CD4-positive, CD25-positive, alpha-beta regulatory T cell (primary cell): Measurements from ENCODE around the gene RUSF1. TPM values are rescaled to one million over a fixed set of nuclear protein-coding genes. Genes with fewer than 3 reads are reported as not detected.

Experiments
- ATAC-seq, 2 donors: fragments of 150-1000 bp; cut with Tn5 transposase; one replicate each; pipeline ENCODE4 v1.10.0; 2021; ENCODE audit warnings: low read depth in 2 of 2, moderate number of reproducible peaks in 2 of 2, moderate library complexity in 1 of 2
- DNase-seq, 3 donors: peaks; one replicate each; pipeline versions ENCODE4 v3.0.0 to v3.0.0-alpha.2; 2012 to 2022; ENCODE audit warnings: mixed read lengths in 1 of 3
- H3K27ac ChIP-seq: one replicate; pipeline ENCODE4 v1.7.0; 2013; ENCODE audit warnings: mild to moderate bottlenecking, low read length; ENCODE audit not compliant: insufficient read depth, poor library complexity, severe bottlenecking
- H3K27me3 ChIP-seq: one replicate; pipeline ENCODE4 v1.7.0; 2013; ENCODE audit warnings: low read length; ENCODE audit not compliant: control insufficient read depth, insufficient read depth
- H3K36me3 ChIP-seq: one replicate; pipeline ENCODE4 v1.7.0; 2013; ENCODE audit warnings: mild to moderate bottlenecking, low read length, moderate library complexity; ENCODE audit not compliant: control insufficient read depth, insufficient read depth
- H3K4me1 ChIP-seq: 2 replicates; pipeline ENCODE4 v1.7.0; 2013; ENCODE audit warnings: mild to moderate bottlenecking, low read length; ENCODE audit not compliant: insufficient read depth, control insufficient read depth, poor library complexity, severe bottlenecking
- H3K4me3 ChIP-seq: one replicate; pipeline ENCODE4 v1.7.0; 2013; ENCODE audit warnings: low read depth, mild to moderate bottlenecking, low read length, moderate library complexity
- H3K9me3 ChIP-seq, 2 experiments: 1 replicate in 1 of 2; 2 replicates in 1 of 2; pipeline ENCODE4 v1.7.0; 2013; ENCODE audit warnings: low read length in 2 of 2, mild to moderate bottlenecking in 1 of 2, moderate library complexity in 1 of 2; ENCODE audit not compliant: control insufficient read depth in 2 of 2
- H3K27ac Mint-ChIP-seq, 3 donors: one replicate each; pipeline ENCODE4 v1.8.0; 2020 to 2022; ENCODE audit warnings: mild to moderate bottlenecking in 3 of 3, mixed read lengths in 3 of 3, moderate library complexity in 2 of 3
- H3K27me3 Mint-ChIP-seq: one replicate; pipeline ENCODE4 v1.8.0; 2022; ENCODE audit warnings: mild to moderate bottlenecking, mixed read lengths
- H3K36me3 Mint-ChIP-seq: one replicate; pipeline ENCODE4 v1.8.0; 2020; ENCODE audit warnings: mixed read lengths
- H3K4me1 Mint-ChIP-seq, 4 donors: one replicate each; pipeline ENCODE4 v1.8.0; 2020 to 2022; ENCODE audit warnings: mixed read lengths in 4 of 4, mild to moderate bottlenecking in 1 of 4
- H3K4me3 Mint-ChIP-seq, 4 donors: one replicate each; pipeline ENCODE4 v1.8.0; 2020 to 2022; ENCODE audit warnings: mild to moderate bottlenecking in 4 of 4, mixed read lengths in 4 of 4, moderate library complexity in 3 of 4
- H3K9me3 Mint-ChIP-seq, 7 donors: one replicate each; pipeline ENCODE4 v1.8.0; 2020 to 2022; ENCODE audit warnings: mixed read lengths in 7 of 7, mild to moderate bottlenecking in 3 of 7, moderate library complexity in 2 of 7
- polyA plus RNA-seq, 4 donors: library from polyadenylated mRNA; unstranded; fragments of 300-500 nt; fragmentation: Illumina TruSeq; gene quantifications; one replicate each; pipeline ENCODE4 v1.2.3, GENCODE V29; 2021
- total RNA-seq: library from RNA; stranded (reverse); gene quantifications from one replicate; pipeline ENCODE4 v1.2.3, GENCODE V29; 2022

Gene RUSF1
- total and polyA plus RNA-seq, 5 donors from 2014 or later = 17.9 to 44.7 (median 21.6) TPM

- peak overlapping the region in 2 of 3 donors; percentile 56 to 88 for H3K27ac Mint-ChIP-seq
- Histone ChIP-seq H3K4me1 (peaks cover 31% of the 10 kb centered on the region), H3K4me3 (peak overlapping the region; percentile 37), H3K27me3 (no peaks in the 10 kb centered on the region), H3K36me3 (no peaks in the 10 kb centered on the region), H3K9me3 (no peaks in the 10 kb centered on the region), H3K27ac (peak overlapping the region; percentile 55)
- DNase-seq (peak; percentile 73 to 92 (median 81)), ATAC-seq (peak; percentile 89 to 92)
- H3K36me3 Mint-ChIP-seq = no peaks in the 10 kb centered on the region
- no peaks in the 10 kb centered on the region for H3K9me3 Mint-ChIP-seq
- peaks cover 0 to 28% (median 6%) of the 10 kb centered on the region in 4 donors for H3K4me1 Mint-ChIP-seq
- peaks cover 5% of the 10 kb centered on the region for H3K27me3 Mint-ChIP-seq
- peak overlapping the region; percentile 79 to 94 (median 86) for H3K4me3 Mint-ChIP-seq
These were observed 31.6 kb downstream of the RUSF1 start for GRCh38 chr16:31476303-31477219.

- Histone ChIP-seq H3K4me3 (no peak overlapping the region), H3K27ac (no peak overlapping the region), H3K36me3 (no peaks in the 10 kb centered on the region), H3K27me3 (no peaks in the 10 kb centered on the region), H3K9me3 (no peaks in the 10 kb centered on the region), H3K4me1 (peaks cover 33% of the 10 kb centered on the region)
- H3K27ac Mint-ChIP-seq = peak overlapping the region in 2 of 3 donors; percentile 56 to 88
- no peaks in the 10 kb centered on the region for H3K9me3 Mint-ChIP-seq
- DNase-seq = peak in 1 of 3 donors; percentile 27
- peaks cover 0 to 31% (median 6%) of the 10 kb centered on the region in 4 donors for H3K4me1 Mint-ChIP-seq
- H3K4me3 Mint-ChIP-seq = peak overlapping the region; percentile 78 to 89 (median 81)
- H3K36me3 Mint-ChIP-seq = no peaks in the 10 kb centered on the region
- ATAC-seq = no peak
- H3K27me3 Mint-ChIP-seq = peaks cover 9% of the 10 kb centered on the region
These were observed 32.3 kb downstream of the RUSF1 start for GRCh38 chr16:31475946-31476302.

- Mint-ChIP-seq H3K27ac (no peak overlapping the region), H3K36me3 (no peaks in the 10 kb centered on the region)
These were observed 33.1 kb downstream of the RUSF1 start for GRCh38 chr16:31474773-31475738.

GRCh38 chr16:31474173-31474714 lies 33.9 kb downstream of the RUSF1 start:
- Histone ChIP-seq H3K36me3 (no peaks in the 10 kb centered on the region), H3K4me3 (no peak overlapping the region), H3K27me3 (no peaks in the 10 kb centered on the region), H3K27ac (no peak overlapping the region), H3K4me1 (peaks cover 33% of the 10 kb centered on the region), H3K9me3 (no peaks in the 10 kb centered on the region)
- Mint-ChIP-seq H3K36me3 (no peaks in the 10 kb centered on the region), H3K4me1 (peaks cover 0 to 31% (median 6%) of the 10 kb centered on the region in 4 donors), H3K4me3 (peak overlapping the region in 1 of 4 donors; percentile 84), H3K27ac (no peak overlapping the region), H3K27me3 (peaks cover 9% of the 10 kb centered on the region), H3K9me3 (no peaks in the 10 kb centered on the region)
- no peak for ATAC-seq
- no peak for DNase-seq

More at GRCh38 chr16:31474773-31475738, 33.1 kb downstream of the RUSF1 start:
- peaks cover 0 to 31% (median 6%) of the 10 kb centered on the region in 4 donors for H3K4me1 Mint-ChIP-seq
- ATAC-seq (no peak), DNase-seq (no peak)
- peaks cover 33% of the 10 kb centered on the region for H3K4me1 ChIP-seq
- peaks cover 9% of the 10 kb centered on the region for H3K27me3 Mint-ChIP-seq
- H3K27me3 ChIP-seq = no peaks in the 10 kb centered on the region
- peak overlapping the region; percentile 5 to 89 (median 65) for H3K4me3 Mint-ChIP-seq
- H3K27ac ChIP-seq = no peak overlapping the region
- H3K4me3 ChIP-seq = no peak overlapping the region
- H3K36me3 ChIP-seq = no peaks in the 10 kb centered on the region
- H3K9me3 ChIP-seq = no peaks in the 10 kb centered on the region
- H3K9me3 Mint-ChIP-seq = no peaks in the 10 kb centered on the region

GRCh38 chr16:31473264-31473984 lies 34.8 kb downstream of the RUSF1 start:
- Histone ChIP-seq H3K4me3 (no peak overlapping the region), H3K4me1 (peaks cover 33% of the 10 kb centered on the region), H3K36me3 (no peaks in the 10 kb centered on the region), H3K27me3 (no peaks in the 10 kb centered on the region), H3K27ac (no peak overlapping the region), H3K9me3 (no peaks in the 10 kb centered on the region)
- peaks cover 9% of the 10 kb centered on the region for H3K27me3 Mint-ChIP-seq
- no peaks in the 10 kb centered on the region for H3K36me3 Mint-ChIP-seq
- H3K4me3 Mint-ChIP-seq = peak overlapping the region; percentile 13 to 84 (median 46)
- ATAC-seq (no peak), DNase-seq (no peak)
- H3K27ac Mint-ChIP-seq = peak overlapping the region in 1 of 3 donors; percentile 14
- peaks cover 0 to 29% (median 6%) of the 10 kb centered on the region in 4 donors for H3K4me1 Mint-ChIP-seq
- H3K9me3 Mint-ChIP-seq = peaks cover 0 to 3% (median 0%) of the 10 kb centered on the region in 7 donors

GRCh38 chr16:31472709-31473203 lies 35.4 kb downstream of the RUSF1 start:
- DNase-seq = peak in 1 of 3 donors; percentile 48
- no peaks in the 10 kb centered on the region for H3K27me3 ChIP-seq

More at GRCh38 chr16:31472709-31473203, 35.4 kb downstream of the RUSF1 start:
- Histone ChIP-seq H3K27ac (no peak overlapping the region), H3K4me3 (no peak overlapping the region), H3K36me3 (no peaks in the 10 kb centered on the region), H3K9me3 (no peaks in the 10 kb centered on the region), H3K4me1 (peaks cover 33% of the 10 kb centered on the region)
- H3K4me3 Mint-ChIP-seq = peak overlapping the region; percentile 72 to 97 (median 82)
- peaks cover 0 to 24% (median 8%) of the 10 kb centered on the region in 4 donors for H3K4me1 Mint-ChIP-seq
- no peaks in the 10 kb centered on the region for H3K36me3 Mint-ChIP-seq
- peaks cover 0 to 3% (median 0%) of the 10 kb centered on the region in 7 donors for H3K9me3 Mint-ChIP-seq
- H3K27ac Mint-ChIP-seq = peak overlapping the region in 1 of 3 donors; percentile 67
- peaks cover 9% of the 10 kb centered on the region for H3K27me3 Mint-ChIP-seq
- no peak for ATAC-seq
